ENCODE data around the gene EVA1A. TPM values are rescaled to one million over a fixed set of nuclear protein-coding genes. Genes with fewer than 3 reads are reported as not detected.

The EVA1A gene, protein sequence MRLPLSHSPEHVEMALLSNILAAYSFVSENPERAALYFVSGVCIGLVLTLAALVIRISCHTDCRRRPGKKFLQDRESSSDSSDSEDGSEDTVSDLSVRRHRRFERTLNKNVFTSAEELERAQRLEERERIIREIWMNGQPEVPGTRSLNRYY
- total RNA-seq, result 82.8 and 202 TPM in 2 replicates

DNA sequence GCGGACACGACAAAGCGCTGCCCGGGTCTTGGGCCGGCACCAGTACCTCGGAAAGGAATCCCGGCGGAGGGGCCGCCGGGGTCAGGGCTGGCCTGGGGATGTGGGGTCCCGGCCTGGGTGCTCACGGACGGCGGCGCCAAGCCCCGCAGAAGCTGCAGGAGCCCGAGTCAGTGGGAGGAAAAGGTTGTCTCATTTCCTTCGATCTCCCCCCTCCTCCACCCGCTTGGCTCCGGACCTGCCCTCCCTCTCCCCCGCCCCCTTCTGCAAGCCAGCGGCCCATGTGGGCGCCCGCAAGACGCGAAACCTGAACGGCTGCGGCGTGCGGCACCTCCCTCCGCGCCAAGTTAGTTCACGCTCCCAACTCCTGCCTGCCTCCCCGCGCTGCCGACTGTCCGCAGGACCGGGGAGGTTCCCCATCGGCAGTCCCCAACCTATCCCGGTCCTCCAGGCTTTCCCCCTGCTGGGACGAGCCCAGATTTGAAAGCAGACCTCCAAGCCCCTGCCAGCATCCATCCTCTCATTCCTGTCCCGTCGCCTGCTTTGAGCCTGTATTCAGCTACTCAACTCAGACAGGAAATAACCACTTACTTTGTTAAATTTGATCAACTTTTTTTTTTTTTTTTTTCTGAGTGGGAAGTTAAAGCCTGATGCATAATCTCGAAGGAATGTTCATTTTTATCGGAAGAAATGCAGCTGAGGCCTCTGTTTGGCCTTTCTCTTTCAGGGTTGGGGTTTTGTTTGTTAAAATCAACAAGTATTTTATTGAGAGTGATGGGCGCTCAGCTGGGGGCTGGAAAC, at the start of gene EVA1A:
Gene EVA1A, minus strand, starts transcription at position 172 of the 798 bp plus-strand sequence. CDS start 42,799 bp downstream, outside the sequence.
- DNase-seq (ENCODE audit: low read depth), result peak; percentile 76

DNA sequence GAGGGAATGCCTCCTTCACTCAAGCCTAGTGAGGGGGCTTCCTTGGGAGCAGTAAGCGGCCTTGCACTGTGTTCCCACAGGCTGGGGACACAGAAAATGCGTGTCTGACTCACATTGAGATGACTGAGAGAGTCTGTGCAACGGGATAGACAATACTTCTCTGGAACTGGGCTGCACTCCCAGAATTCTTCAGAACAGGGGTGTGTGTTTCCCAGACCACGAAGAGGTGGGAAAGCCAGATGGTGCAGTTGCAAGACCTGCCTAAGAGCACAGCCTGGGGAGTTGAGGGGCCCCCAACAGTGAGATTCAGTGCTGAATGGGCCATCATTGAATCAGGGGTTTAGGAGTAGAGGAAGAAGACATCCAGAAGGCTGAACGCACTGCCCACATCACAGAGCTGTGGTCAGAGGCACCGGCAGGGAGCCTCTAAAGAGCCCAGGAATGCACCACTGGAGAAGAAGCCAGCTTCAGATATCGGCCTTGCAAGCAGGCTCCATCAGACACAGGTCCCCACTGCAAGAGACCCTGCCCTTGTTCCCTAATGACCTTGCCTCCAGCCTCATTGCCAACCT, 49.3 kb upstream of the EVA1A start:
- no peak for DNase-seq (ENCODE audit: low read depth)

DNA sequence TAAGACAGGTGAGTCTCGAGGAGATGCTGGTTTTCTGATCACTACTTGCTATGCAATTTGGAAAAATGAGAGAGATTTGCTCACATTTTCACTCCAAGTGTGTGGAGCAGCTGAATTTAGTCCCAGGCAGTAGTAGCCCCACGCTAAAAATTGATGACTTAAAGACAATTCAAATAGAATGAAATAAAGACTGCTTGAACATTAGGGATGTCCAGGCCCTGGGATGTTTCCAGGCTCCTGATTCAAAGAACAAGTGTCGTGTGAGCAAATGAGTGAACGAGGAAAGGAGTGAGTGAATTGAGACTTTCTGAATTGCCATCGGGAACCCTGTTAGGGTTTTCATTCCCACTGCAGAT, 48.6 kb upstream of the EVA1A start:
- DNase-seq (ENCODE audit: low read depth), result no peak

DNA sequence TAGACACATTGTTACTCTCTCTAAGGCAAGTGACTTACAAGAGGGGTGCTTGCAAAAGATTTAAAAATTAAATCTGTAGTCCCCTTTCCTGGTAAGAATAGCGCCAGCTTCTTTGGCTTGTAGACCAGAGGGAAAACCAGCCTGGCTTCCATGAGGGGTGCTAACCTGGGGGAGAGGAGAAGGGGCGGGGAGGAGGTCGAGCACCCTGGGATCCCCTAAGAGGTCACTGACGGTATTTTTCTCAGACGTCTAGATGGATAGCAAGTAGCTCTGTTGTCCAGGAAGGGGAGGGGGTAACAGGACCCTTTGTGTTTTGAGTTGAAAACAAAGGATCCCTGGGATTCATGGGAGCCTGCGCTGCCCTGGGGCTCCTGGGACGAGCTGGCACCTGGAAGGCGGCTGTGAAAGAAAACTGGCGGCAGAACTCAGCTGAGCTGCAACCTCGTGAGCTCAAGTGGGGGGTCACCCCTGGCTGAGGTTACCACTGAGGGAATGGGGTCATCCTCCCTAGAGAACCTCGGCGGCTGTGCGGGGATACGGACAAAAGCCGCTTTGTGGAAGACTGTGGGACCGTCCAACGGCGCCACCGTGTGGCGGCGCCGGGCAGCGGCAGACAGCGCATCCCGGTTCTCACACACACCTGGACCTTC, 48.1 kb upstream of the EVA1A start:
- peak; percentile 48 for DNase-seq (ENCODE audit: low read depth)

DNA sequence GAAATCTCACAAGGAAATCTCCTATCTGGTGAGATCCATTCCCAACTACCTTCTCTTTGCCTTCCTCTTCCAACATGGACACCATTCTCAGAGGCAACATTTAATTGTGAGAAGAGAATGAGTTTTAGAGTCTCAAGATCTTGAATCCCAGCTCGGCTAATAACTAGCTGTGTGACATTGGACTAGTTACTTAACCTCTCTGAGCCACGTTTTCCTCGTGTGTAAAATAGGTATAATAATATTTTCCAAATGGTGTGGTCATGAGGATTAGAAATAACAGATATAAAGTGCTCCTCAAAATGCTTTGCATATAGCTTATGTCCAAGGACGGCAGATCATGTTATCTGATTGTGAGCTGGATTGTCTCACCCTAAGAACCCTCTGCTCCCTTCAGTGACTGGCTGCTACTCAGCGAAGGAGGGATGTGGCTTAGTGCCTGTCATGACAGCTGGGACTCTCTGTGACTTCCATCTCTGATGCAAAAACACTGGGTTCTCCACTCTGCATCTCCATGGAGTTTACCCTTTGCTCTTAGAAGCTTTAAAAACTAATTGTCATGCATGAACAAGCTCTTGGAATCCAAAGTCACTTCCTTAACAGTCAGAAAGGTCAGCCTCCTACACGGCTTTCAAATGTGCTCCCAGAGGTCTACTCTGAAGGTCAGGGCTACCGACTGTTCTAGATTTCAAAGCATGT, 47.4 kb upstream of the EVA1A start:
- peak; percentile 95 for DNase-seq (ENCODE audit: low read depth)

DNA sequence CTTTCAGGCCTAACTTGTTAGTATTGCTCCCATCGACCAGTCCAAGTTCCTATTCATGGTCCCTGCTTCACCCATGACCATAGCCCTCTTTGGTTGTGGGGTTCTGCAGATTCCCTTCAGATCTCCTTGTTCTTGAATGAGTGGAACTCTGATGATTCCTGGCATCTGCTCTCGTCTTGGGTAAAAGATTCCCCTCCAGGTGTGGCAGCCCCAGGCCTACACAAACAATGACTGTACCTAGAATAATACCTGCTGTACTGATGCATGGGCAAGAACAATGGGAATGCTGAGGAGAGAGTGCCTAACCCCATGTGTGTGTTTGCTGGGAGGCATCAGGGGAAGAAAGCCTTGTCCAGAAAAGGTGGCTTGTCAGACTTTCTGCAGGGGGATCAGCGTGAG, 46.7 kb upstream of the EVA1A start:
- peak; percentile 44 for DNase-seq (ENCODE audit: low read depth)

DNA sequence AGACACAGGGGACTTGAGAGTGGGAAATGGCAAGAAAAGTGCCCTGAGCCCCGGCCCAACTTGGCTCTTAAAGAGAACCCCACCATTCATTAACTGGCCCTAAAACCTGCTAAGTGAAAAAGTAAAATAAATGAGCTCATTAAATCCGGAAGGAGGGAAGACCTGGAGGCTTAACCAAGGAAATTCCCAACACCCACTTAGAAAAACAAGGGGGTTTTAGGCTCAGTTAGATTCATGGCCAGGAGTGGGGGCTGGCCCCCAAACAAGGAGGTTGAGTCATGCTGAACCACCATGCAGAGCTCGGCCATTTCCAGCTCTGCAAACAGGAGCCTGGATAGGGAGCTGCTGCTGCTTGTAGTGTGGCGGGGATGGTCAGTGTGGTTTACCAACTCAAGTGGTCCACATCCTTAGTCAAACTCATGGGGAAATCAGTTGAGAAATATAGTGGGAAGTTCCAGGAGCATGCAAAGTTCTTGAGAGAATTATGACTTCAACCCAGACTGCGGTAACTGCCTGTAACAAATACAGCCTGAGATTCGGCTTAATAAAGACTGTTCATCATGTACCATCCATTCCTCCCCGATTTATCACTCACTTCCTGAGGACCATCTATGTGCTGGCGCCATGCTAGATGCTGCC, 46.1 kb upstream of the EVA1A start:
- DNase-seq (ENCODE audit: low read depth), result peak; percentile 94

DNA sequence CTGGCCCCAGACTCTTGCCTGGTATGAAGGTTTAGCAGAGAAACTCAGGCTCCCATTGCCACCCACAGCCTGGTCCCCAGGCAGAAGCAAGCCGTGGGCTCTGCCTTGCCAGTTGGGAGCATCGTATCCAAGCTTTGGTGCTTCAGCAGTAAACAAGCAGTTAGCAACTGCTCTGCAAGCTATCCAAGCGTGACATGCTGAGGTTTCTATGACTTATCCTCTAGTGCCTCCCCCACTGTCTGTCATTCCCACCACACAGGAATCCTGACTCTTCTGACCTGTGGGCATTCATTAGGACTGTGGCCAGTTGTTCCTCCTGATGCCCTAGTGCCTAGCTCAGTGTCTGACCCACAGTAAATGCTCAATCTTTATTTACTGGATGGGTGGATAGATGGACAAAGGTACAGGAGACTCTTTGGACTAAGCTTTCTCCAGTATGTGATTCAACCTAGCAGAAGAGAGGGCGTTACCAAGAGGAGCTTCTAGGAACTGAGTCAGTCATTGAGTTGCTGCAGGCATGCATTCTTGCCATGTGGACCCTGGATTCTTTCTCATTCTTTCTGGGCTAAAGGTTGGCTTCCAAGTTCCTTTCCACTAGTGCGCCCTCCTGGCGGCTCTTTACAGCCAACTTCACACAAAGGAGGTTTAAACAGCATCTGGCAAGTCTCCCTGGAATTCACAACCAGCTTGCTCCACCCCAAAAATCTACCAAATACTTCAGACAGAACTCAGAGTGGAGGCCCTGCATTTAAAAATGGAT, 45.2 kb upstream of the EVA1A start:
- peak; percentile 99 for DNase-seq (ENCODE audit: low read depth)

DNA sequence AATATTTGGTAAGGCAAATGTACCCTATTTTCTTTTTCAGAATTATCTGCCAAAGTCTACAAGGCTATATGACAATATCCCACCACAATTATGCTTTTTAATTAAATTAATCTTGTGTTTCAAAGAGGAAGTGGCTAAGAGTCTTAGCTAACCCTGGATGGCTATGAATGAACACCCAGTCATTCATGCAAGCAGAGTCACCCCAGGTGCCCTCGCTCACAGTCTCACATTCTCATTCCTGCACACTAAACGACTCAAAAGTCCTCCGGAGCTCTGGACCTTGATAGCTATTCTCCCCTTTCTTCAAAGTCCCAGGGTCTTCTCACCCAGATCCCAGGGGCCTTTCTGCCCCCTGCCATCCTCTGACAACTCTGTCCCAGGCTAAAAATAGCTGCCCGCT, 43.7 kb upstream of the EVA1A start:
- peak; percentile 88 for DNase-seq (ENCODE audit: low read depth)

DNA sequence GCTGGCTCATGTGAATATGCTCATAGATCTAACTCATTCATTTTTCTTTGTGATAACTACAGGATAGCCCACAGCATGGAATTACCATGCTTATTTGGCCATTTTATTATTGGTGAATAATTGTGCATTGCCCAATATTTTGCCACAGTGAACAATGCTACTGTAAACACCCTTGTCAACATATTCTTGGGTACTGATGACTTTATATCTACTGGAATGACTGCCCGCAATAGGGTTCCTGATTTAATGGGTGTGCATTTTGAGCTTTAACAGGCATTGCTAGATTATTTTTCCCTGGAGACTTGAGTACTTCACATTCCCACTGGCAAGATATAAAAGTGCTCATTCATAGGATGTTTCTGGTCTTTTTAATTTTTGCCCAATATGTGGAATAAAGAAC, 42.7 kb upstream of the EVA1A start:
- no peak for DNase-seq (ENCODE audit: low read depth)

DNA sequence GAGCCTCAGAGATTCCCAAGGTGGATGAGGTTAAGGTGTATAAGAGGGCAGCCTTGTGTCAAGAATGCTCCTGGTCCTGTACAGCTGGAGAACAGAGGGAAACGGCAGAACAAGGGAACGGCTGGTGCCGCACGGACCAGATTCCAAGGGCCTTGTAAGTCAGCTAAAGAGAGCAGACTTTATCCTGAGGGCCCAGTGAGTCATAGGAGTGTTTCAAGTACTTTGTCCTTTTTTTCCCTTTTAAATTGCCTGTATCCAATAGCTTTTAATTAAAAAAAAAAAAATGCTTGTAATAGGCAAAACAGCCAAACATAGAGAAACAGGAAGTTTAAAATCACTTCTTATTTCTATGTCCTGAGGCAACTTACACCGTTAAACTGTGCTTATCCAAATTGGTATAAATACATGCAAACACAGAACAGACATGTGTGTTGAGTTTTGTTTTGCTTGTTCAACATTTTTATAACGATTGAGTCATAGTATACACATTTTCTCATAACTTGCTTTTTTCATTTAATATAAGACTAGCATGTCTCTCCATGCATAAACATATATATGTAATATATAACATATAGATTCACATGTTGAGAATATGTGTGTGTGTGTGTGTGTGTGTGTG, 42.1 kb upstream of the EVA1A start:
- peak; percentile 99 for DNase-seq (ENCODE audit: low read depth)

DNA sequence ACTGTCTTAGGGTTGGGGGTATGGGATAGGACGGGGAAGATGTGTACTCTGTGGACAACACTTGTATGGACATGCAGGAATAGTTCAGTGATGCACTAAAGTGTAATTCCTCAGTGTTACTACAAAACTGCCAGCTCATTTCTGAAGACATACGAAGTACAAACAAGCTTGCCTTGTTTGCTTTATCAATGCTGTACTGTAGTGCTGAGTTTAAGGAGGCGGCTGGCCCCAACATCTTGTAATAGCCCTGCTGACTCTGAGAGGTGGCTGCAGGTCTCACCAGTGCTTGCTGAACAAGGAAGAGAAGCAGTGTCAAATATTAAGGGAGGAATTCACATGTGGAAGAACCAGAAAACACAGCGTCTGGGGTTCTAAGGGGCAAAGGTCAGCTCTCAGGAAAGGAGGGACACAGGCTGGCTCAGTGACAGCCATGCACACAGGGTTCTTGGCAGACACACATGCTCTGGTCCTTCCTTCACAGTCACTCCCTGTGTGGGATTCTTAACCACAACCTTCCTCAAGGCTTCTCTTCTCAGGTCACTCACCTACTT, 39.8 kb upstream of the EVA1A start:
- peak; percentile 48 for DNase-seq (ENCODE audit: low read depth)

DNA sequence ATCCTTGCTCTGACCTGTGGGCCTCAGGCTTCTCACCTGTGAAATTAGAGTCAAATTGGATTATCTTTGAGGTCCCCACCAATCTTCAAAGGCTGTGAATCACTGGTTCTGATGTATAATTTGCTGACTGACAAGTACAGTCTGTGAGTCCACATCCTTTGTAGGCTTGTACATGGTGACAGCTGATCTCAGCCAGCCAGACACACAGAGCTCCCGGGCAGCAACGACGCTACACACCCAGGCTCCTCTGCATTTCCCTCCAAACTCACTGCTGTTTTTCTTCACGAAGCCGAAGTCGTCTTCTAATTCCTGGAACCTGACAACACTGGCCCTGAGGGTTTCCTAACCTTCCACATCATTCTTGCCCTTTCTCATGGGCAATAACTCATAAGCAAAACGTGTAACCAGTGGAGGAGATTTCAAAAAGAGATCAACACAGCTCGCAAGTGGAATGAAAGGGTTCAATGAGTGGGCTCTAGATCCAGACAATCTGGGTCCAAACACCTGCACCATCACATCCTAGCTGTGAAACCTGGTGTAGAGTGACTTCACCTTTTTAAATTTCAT, 37.9 kb upstream of the EVA1A start:
- DNase-seq (ENCODE audit: low read depth), result no peak

DNA sequence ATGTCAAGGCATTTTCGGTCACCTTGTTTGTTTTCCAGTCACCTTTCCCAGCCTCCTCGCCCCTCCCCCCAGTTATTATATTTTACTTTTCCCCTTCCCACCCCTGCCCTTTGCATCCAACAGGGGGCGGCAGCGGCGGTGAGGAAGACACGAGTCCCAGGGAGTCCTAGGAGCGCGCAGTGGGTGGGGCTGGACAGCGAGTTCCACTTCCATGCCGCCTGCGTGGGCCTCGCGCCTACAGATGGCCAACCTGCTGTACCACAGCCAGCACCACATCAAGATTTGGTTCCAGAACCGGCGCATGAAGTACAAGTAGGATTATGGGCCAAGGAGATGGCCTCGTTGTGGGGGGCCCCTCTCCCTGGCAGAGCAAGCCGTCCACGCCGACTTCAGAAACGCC, 37.2 kb upstream of the EVA1A start:
- DNase-seq (ENCODE audit: low read depth), result no peak

DNA sequence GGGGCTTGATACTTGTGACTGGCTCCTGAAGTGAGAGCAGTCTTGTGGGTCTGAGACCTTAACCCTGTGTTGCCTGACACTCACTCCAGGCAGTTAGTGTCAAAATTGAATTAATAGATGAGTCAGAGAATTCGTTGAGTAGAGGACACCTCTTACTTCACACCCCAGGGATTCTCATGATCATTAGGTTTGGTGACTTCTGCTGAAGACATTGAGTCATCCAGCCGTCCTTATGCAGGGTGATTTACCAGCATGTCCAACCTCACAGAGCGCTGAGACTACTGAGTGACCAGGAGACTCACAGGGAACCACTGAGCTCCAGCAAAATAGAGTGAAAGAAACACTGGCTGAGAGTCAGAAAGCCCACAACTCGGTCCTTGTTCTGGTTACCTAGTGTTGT, 36.0 kb upstream of the EVA1A start:
- DNase-seq (ENCODE audit: low read depth), result peak; percentile 97

DNA sequence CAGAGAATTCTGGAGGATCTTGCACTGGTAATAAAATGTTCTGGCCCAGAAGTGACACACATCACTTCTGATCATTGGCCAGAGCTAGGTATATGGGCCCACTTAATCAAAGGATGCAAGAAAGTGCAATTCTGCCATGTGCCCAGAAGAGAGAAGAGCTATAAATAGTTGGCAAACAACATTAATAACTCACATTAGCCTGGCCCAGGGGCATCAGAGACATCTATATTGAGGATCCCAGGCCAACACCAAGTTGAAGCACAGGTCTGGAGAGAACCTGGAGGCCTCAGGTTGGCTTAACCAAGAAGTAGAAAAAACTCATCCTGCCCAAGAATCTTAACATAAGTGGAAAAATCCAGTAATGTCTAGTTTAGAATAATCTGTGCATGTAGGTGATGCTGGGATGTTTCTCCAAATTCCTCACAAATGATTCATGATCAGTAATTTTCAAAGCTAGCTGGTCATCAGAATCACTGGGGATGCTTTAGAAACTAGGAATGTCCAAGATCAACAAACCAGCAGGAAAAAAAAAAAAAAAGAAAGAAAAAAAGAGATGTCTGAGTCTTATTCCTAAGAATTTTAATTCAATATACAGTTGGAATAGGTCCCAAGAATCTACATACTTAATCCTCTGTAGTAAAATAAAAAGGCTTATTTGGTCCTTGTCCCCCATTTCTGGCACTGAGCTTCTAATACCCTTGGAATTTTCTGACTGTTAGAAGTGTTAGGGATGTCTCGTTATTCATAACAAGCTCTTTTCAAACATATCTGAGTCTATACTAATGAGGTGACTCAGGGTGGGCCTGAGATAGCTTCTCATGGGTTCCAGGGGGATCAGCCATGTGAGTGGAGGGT, 35.0 kb upstream of the EVA1A start:
- DNase-seq (ENCODE audit: low read depth), result peak; percentile 95

DNA sequence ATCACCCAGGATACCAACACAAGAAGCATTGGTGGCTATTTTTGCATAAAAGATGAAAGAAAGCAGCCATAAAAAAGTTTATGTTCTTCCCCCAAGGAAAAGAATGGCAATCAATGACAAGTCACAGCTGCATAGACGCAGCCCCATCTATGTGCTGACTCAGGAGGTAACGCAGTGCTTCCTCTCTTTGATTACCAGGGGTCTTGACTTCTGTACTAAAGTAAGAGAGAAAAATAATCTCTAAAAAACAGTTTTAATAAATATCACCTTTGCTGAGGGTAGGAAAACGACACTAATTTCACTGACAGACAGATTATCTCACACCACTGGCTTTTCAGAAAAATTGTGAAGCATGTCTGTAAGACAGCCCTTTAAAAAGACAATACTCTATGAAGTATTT, 33.9 kb upstream of the EVA1A start:
- no peak for DNase-seq (ENCODE audit: low read depth)

DNA sequence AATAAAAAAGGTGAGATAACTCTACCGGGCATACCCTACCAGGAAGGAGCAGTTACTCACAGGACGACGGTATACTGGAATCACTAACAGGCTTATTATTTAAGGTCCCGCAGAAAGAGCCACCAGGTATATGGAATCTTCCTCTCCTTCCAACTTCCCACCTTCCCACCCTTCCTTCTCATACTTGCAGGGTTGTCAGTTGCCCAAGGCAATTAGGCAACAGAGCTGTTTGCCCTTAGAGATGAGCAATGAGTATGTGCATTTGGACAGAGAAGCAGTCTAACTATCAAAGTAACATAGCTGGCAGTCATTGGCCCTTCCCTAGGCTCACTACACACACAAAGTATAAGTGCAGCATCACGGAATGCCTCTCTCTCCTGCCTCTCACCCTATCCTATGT, 32.1 kb upstream of the EVA1A start:
- DNase-seq (ENCODE audit: low read depth), result peak; percentile 29

DNA sequence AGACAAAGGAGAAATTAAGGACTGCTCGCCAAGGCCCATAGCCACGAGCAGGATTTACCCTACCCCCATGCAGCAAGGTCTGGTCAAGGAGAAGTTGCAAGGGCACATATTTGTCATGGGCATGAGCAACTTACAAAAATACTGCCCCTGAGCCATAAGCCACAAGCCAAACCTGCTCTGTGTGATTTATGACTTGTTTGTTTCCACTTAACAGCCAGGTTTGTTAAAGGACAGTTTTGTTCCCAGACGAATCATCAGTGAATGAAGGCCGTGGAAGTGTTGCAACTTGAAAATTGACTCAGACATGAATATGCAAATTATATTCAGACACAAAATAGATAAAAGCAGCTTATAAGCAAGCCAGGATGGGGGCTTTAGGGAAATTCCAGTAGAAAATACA, 31.3 kb upstream of the EVA1A start:
- DNase-seq (ENCODE audit: low read depth), result peak; percentile 99

All from renal cortical epithelial cell (primary cell).